Head of caudate nucleus (tissue), 42 donors: ENCODE measurements around the gene ULK4.

ENCODE experiments used
- DNase-seq, 42 donors: peaks; one replicate each; pipeline versions ENCODE4 v3.0.0 to v3.0.0-alpha.2; 2020 to 2021; ENCODE audit warnings: mixed read lengths in 7 of 42
- intact Hi-C: fragments of 100-400 bp; cut with DNase I; formaldehyde crosslinking; loops from one replicate; pipeline ENCODE4 v1.15.0; 2022

The ULK4 gene

GRCh38 chr3:41239587-41239986 is 722.3 kb downstream of the ULK4 start:
- intact Hi-C loops, result no loop called here

DNA sequence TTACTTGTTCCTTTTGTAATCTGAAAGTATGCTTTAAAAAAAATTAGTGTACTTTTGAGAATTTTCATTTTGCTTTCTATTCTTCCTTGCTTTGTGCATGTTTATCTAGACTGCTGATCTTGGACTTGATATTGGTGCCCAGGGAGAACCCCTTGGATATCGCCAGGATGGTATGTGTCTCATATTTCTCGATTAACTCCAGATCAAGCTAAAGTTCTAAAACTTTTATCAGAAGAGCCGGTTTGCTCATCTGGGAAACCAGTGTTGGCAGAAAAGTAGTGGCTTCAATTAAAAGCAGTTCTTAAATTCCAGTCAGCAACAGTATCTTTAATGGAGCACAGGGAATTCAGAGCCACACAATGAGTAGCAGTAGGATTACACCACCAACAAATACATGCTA is 724.0 kb downstream of the ULK4 start:
- DNase-seq, result no peak
- intact Hi-C loops, result no loop called here

More at GRCh38 chr3:41239587-41239986, 722.3 kb downstream of the ULK4 start:
- no peak for DNase-seq

DNA sequence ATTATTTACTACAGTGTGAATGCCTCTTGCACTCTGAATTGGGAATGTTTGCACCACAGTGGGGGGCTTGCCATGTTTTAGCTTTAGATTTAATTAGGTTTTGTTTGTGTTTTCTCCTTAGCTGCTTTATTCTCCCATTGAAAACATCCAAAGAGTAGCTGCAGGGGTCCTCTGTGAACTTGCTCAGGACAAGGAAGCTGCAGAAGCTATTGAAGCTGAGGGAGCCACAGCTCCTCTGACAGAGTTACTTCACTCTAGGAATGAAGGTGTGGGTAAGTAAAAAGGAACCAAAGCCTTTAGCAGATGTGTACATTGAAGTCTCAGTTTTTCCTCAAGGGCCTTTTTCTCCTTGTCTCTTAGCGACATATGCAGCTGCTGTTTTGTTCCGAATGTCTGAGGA is 725.7 kb downstream of the ULK4 start:
- intact Hi-C loops, result no loop called here
- no peak for DNase-seq

DNA sequence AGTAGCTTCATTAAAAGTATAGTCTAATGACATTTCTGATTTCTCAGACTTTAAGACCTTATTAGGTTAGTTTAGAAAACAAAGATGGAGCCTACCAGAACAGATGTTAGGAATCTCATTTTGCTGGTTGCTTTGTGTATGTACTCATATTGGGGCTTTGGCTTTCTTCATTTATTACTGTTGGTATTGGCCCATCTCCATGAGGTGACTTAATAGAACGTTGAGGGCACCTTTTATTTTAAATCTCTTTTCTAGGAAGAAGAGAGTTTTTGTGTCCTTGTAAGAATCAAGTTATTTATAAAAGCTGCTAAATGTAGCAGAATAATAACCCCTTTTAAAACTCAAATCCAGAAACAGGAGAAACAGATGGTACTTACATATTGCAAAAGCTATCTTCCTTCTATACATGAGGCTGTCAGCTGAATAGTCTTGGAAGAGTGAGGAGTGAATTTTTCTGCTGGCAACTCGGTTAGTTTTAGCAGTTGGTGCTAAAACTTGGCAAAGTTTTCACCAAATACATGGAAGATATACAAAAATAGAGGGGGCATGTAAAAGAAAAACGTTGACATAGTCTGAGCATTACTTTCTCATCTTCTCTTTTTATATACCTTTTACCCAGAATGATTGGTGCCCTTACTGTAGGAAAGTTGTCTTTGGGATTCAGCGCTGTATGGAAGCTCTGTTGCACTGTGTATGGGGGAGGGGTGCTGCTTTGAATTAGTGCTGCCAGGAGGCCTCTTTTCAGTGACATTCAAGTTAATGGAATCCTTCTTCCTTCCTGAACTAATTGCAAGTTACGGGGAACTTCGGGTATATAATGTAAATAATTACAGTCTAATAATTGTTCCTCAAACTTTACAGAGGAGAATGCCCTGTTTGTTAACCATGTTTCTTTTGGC is 726.8 kb downstream of the ULK4 start:
- DNase-seq, result no peak
- intact Hi-C loops, result no loop called here

DNA sequence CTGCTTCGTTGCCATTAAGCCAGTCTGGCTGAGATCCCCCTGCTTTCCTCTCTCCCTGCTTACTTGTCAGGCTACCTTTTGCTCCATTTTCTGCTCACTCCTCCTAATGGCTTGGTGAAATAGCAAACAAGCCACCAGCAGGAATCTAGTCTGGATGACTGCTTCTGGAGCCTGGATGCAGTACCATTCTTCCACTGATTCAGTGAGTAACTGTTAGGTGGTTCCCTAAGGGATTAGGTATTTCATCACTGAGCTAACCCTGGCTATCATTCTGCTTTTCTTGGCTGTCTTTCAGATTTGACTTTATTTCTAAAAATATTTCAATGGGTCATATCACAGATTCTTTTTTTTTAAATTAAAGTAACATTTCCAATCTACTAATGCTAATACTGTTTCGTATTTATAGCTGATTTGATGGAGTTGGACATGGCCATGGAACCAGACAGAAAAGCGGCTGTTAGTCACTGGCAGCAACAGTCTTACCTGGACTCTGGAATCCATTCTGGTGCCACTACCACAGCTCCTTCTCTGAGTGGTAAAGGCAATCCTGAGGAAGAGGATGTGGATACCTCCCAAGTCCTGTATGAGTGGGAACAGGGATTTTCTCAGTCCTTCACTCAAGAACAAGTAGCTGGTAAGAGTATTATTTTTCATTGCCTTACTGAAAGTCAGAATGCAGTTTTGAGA is 737.6 kb downstream of the ULK4 start:
- DNase-seq, result no peak

DNA sequence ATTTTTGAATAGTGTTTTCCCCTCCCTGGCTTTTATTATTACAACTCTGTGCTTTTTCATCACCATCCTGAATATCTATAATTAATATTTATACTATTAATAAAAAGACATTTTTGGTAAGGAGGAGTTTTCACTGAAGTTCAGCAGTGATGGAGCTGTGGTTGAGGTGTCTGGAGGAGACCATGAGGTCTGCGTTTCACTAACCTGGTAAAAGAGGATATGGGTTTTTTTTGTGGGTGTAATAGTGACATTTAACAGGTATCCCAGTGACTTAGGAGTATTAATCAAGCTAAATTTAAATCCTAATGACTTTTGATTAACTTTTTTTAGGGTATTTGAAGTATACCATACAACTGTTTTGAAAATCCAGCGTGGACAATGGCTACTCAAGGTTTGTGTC is 738.2 kb downstream of the ULK4 start:
- no peak for DNase-seq
- intact Hi-C loops, result no loop called here

More for the DNA sequence above, 737.6 kb downstream of the ULK4 start:
- intact Hi-C loops, result no loop called here

DNA sequence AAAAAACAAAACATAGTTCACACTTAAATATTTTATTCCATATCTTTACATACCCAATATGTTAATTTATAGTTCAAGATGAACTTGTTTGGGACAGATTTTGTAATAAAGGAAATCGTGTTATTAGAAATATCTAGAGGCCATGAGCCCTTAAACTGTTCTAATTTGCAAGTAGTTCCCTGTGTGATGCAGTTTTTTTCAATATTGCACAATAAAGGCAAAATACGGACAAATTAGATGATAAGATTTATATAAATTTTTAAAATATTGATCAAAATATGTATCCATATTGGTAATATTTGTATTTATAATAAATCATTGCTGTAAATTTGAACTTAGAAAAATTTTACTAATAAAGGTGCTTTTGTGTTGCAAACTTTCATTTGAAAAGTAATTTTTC is 738.8 kb downstream of the ULK4 start:
- no peak for DNase-seq
- intact Hi-C loops, result no loop called here

DNA sequence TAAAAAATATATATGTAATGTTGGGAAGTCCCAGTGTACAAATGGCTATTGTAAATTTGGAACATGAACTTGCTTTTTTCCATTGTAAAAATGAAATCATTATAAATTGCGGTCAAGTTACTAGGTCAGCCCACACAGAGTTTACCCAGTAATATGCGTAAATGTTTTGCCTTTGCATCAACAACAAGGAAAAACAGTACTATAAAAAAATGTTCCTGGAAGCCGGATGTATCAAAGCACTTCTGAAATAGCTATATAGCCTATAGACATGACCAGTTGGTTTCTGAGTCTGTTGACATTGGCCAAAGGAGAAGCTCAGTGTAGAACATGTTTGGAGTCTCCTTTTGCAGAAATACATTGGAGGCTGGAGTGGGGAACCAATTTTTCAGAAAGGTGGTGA is 739.4 kb downstream of the ULK4 start:
- intact Hi-C loops, result no loop called here
- DNase-seq, result no peak

- DNase-seq, result no peak
- intact Hi-C loops, result no loop called here
Observed at GRCh38 chr3:41222012-41222411, 739.9 kb downstream of the ULK4 start.

GRCh38 chr3:41220906-41221677 is 740.8 kb downstream of the ULK4 start:
- intact Hi-C loops, result no loop called here
- DNase-seq, result no peak

- intact Hi-C loops, result no loop called here
Observed at GRCh38 chr3:41219424-41219823, 742.5 kb downstream of the ULK4 start.

GRCh38 chr3:41216993-41217392 is 744.9 kb downstream of the ULK4 start:
- intact Hi-C loops, result no loop called here
- no peak for DNase-seq

More at GRCh38 chr3:41219424-41219823, 742.5 kb downstream of the ULK4 start:
- no peak for DNase-seq

GRCh38 chr3:41216422-41216821 is 745.5 kb downstream of the ULK4 start:
- intact Hi-C loops, result no loop called here

GRCh38 chr3:41213588-41213987 is 748.3 kb downstream of the ULK4 start:
- DNase-seq, result no peak
- intact Hi-C loops, result no loop called here

More at GRCh38 chr3:41216422-41216821, 745.5 kb downstream of the ULK4 start:
- DNase-seq, result no peak

- DNase-seq, result no peak
- intact Hi-C loops, result no loop called here
Observed at GRCh38 chr3:41212088-41212487, 749.8 kb downstream of the ULK4 start.

GRCh38 chr3:41210966-41211365 is 750.9 kb downstream of the ULK4 start:
- DNase-seq, result no peak
- intact Hi-C loops, result no loop called here

GRCh38 chr3:41209646-41210045 is 752.3 kb downstream of the ULK4 start:
- intact Hi-C loops, result no loop called here
- no peak for DNase-seq

- DNase-seq, result no peak
- intact Hi-C loops, result no loop called here
Observed at GRCh38 chr3:41208507-41209220, 753.2 kb downstream of the ULK4 start.

GRCh38 chr3:41207355-41207754 is 754.5 kb downstream of the ULK4 start:
- no peak for DNase-seq

More at GRCh38 chr3:41207355-41207754, 754.5 kb downstream of the ULK4 start:
- intact Hi-C loops, result no loop called here
